Gastroesophageal sphincter (tissue), 3 donors: ENCODE results near the gene CCR8.

Experiments used
- CTCF ChIP-seq, 4 experiments: fragments of 200-600 bp in 2 of 4; fragments of 450-650 bp in 2 of 4; sonication (generic) in 1 of 4; IDR thresholded peaks; one replicate each; pipeline ENCODE4 v1.5.1; 2017 to 2019; ENCODE audit warnings: antibody characterized with exemption in 4 of 4, mild to moderate bottlenecking in 2 of 4, moderate library complexity in 2 of 4
- EP300 ChIP-seq: sonication (generic); formaldehyde crosslinking; IDR thresholded peaks from one replicate; pipeline ENCODE4 v1.6.1; 2017; ENCODE audit warnings: antibody characterized with exemption, mild to moderate bottlenecking
- POLR2A ChIP-seq, 2 donors: fragments of 450-650 bp; IDR thresholded peaks; one replicate each; pipeline ENCODE4 v1.6.1; 2017; ENCODE audit warnings: antibody characterized with exemption in 2 of 2, mild to moderate bottlenecking in 2 of 2, moderate library complexity in 1 of 2
- POLR2AphosphoS5 ChIP-seq: sonication (generic); formaldehyde crosslinking; IDR thresholded peaks from one replicate; pipeline ENCODE4 v1.6.1; 2017; ENCODE audit warnings: antibody characterized with exemption

DNA sequence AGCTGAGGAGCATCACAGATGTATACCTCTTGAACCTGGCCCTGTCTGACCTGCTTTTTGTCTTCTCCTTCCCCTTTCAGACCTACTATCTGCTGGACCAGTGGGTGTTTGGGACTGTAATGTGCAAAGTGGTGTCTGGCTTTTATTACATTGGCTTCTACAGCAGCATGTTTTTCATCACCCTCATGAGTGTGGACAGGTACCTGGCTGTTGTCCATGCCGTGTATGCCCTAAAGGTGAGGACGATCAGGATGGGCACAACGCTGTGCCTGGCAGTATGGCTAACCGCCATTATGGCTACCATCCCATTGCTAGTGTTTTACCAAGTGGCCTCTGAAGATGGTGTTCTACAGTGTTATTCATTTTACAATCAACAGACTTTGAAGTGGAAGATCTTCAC lies 3.0 kb downstream of the CCR8 start:
- no peak for TF ChIP-seq CTCF (IDR thresholded peaks at IDR 0.05)
- TF ChIP-seq POLR2A (IDR thresholded peaks at IDR 0.05): no peak
- no peak for TF ChIP-seq POLR2AphosphoS5
- TF ChIP-seq EP300: no peak
